Hematopoietic multipotent progenitor cell treated with erythropoietin and hydrocortisone succinate and interleukin-3 and kit ligand, for 8 days (in vitro differentiated cells): ENCODE results near the gene GPATCH2L.

Experiments used
- DNase-seq: peaks from one replicate; pipeline ENCODE4 v3.0.0-alpha.2; 2015

The GPATCH2L gene

GRCh38 chr14:76257842-76258397, 106.2 kb downstream of the GPATCH2L start:
- no peak for DNase-seq

GRCh38 chr14:76259029-76259735, 107.5 kb downstream of the GPATCH2L start:
- no peak for DNase-seq

GRCh38 chr14:76260749-76261148, 109.0 kb downstream of the GPATCH2L start:
- no peak for DNase-seq

GRCh38 chr14:76261371-76261811, 109.7 kb downstream of the GPATCH2L start:
- no peak for DNase-seq

- no peak for DNase-seq
These were observed 110.9 kb downstream of the GPATCH2L start for GRCh38 chr14:76262641-76263040.
